Liver (tissue), 9 donors: ENCODE results near the gene ZNF681. TPM values are rescaled to one million over a fixed set of nuclear protein-coding genes. Genes with fewer than 3 reads are reported as not detected.

ENCODE experiments used
- DNase-seq: peaks from one replicate; pipeline ENCODE4 v3.0.0-alpha.2; 2017; ENCODE audit warnings: low spot score
- H3K27ac ChIP-seq, 2 donors: one replicate each; pipeline ENCODE4 v1.7.0; 2013; ENCODE audit warnings: inconsistent platforms in 2 of 2, low read length in 2 of 2, control low read depth in 1 of 2, low read depth in 1 of 2, mild to moderate bottlenecking in 1 of 2
- H3K27me3 ChIP-seq, 4 donors: one replicate each; pipeline versions ENCODE4 v1.6.1 to v1.7.0; 2013; ENCODE audit warnings: low read length in 3 of 4, inconsistent platforms in 1 of 4, mild to moderate bottlenecking in 1 of 4, moderate library complexity in 1 of 4; ENCODE audit not compliant: control insufficient read depth in 4 of 4, insufficient read depth in 4 of 4
- H3K36me3 ChIP-seq, 4 donors: one replicate each; pipeline versions ENCODE4 v1.6.1 to v1.7.0; 2013; ENCODE audit warnings: low read length in 3 of 4, mild to moderate bottlenecking in 3 of 4, low read depth in 1 of 4, moderate library complexity in 1 of 4; ENCODE audit not compliant: control insufficient read depth in 4 of 4, insufficient read depth in 3 of 4
- H3K4me1 ChIP-seq, 4 donors: one replicate each; pipeline versions ENCODE4 v1.6.1 to v1.7.0; 2013; ENCODE audit warnings: low read length in 3 of 4, mild to moderate bottlenecking in 3 of 4, moderate library complexity in 1 of 4; ENCODE audit not compliant: control insufficient read depth in 4 of 4, insufficient read depth in 4 of 4
- H3K4me3 ChIP-seq, 3 donors: one replicate each; pipeline versions ENCODE4 v1.6.1 to v1.7.0; 2013; ENCODE audit warnings: low read length in 3 of 3, control low read depth in 1 of 3, low read depth in 1 of 3, mild to moderate bottlenecking in 1 of 3
- H3K9ac ChIP-seq, 2 donors: one replicate each; pipeline ENCODE4 v1.7.0; 2013; ENCODE audit warnings: low read length in 2 of 2, mild to moderate bottlenecking in 2 of 2, moderate library complexity in 2 of 2, control low read depth in 1 of 2, low read depth in 1 of 2
- H3K9me3 ChIP-seq, 4 donors: one replicate each; pipeline versions ENCODE4 v1.6.1 to v1.7.0; 2013; ENCODE audit warnings: low read length in 3 of 4; ENCODE audit not compliant: control insufficient read depth in 4 of 4
- EGR1 ChIP-seq, 2 donors: IDR thresholded peaks; 2 replicates each; pipeline ENCODE4 v1.6.1; 2016 to 2018; ENCODE audit warnings: antibody characterized with exemption in 2 of 2, low read depth in 2 of 2
- FOXA1 ChIP-seq: IDR thresholded peaks from 2 replicates; pipeline ENCODE4 v1.6.1; 2016; ENCODE audit warnings: antibody characterized with exemption
- GABPA ChIP-seq, 2 donors: IDR thresholded peaks in 1 of 2; conservative IDR thresholded peaks in 1 of 2; 2 replicates each; pipeline ENCODE4 v1.6.1; 2016; ENCODE audit warnings: antibody characterized with exemption in 2 of 2, mild to moderate bottlenecking in 1 of 2, moderate library complexity in 1 of 2
- NR2F2 ChIP-seq: IDR thresholded peaks from 2 replicates; pipeline ENCODE4 v1.6.1; 2016; ENCODE audit warnings: antibody characterized with exemption
- RAD21 ChIP-seq, 2 donors: IDR thresholded peaks; 2 replicates each; pipeline ENCODE4 v1.6.1; 2016; ENCODE audit warnings: antibody characterized with exemption in 2 of 2, mild to moderate bottlenecking in 2 of 2
- RXRA ChIP-seq, 2 donors: IDR thresholded peaks; 2 replicates each; pipeline ENCODE4 v1.6.1; 2017 to 2018; ENCODE audit warnings: antibody characterized with exemption in 2 of 2, mild to moderate bottlenecking in 1 of 2
- SP1 ChIP-seq: IDR thresholded peaks from 2 replicates; pipeline ENCODE4 v1.6.1; 2018; ENCODE audit warnings: antibody characterized with exemption, mild to moderate bottlenecking
- TAF1 ChIP-seq: conservative IDR thresholded peaks from 2 replicates; pipeline ENCODE4 v1.6.1; 2016; ENCODE audit warnings: antibody characterized with exemption, mild to moderate bottlenecking
- YY1 ChIP-seq: IDR thresholded peaks from 2 replicates; pipeline ENCODE4 v1.6.1; 2016; ENCODE audit warnings: antibody characterized with exemption, mild to moderate bottlenecking
- WGBS: extraction: QIAGEN DNeasy Blood & Tissue Kit; methylation state at CpG from one replicate; pipeline ENCODE4 v1.1.7; 2013; 5-methylcytosine and 5-hydroxymethylcytosine counted together
- polyA plus RNA-seq, 2 donors: library from polyadenylated mRNA; stranded (reverse) in 1 of 2; unstranded in 1 of 2; fragments of 200-250 nt in 1 of 2; fragments of >200 nt in 1 of 2; fragmentation: Nextera tagmentation in 1 of 2; extraction: Ambion mirVana in 1 of 2; gene quantifications; one replicate each; pipeline versions ENCODE4 v1.2.1 to v1.2.3, GENCODE V29; 2013 to 2015
- total RNA-seq, 2 donors: library from RNA; depleted of rRNA; stranded (reverse); fragments of >200 nt; gene quantifications; one replicate each; pipeline ENCODE4 v1.2.3, GENCODE V29; 2014
- TF ChIP-seq, protein P1 (sequence below): IDR thresholded peaks from 2 replicates; pipeline ENCODE4 v1.6.1; 2016; ENCODE audit warnings: antibody characterized with exemption, mild to moderate bottlenecking
- TF ChIP-seq, protein P2 (sequence below): IDR thresholded peaks from 2 replicates; pipeline ENCODE4 v1.6.1; 2016; ENCODE audit warnings: antibody characterized with exemption
- TF ChIP-seq, protein P3 (sequence below): IDR thresholded peaks from 2 replicates; pipeline ENCODE4 v1.6.1; 2016; ENCODE audit warnings: antibody characterized with exemption
- TF ChIP-seq, protein P4 (sequence below): IDR thresholded peaks from 2 replicates; pipeline ENCODE4 v1.6.1; 2016; ENCODE audit warnings: antibody characterized with exemption
- donor health status: healthy.
- donor health status: healthy.
- donor health status: healthy.
- donor health status: healthy.
- donor health status: healthy.

Gene ZNF681
- total and polyA plus RNA-seq, 4 donors, result 0.06 to 2.8 (median 0.27) TPM

DNA sequence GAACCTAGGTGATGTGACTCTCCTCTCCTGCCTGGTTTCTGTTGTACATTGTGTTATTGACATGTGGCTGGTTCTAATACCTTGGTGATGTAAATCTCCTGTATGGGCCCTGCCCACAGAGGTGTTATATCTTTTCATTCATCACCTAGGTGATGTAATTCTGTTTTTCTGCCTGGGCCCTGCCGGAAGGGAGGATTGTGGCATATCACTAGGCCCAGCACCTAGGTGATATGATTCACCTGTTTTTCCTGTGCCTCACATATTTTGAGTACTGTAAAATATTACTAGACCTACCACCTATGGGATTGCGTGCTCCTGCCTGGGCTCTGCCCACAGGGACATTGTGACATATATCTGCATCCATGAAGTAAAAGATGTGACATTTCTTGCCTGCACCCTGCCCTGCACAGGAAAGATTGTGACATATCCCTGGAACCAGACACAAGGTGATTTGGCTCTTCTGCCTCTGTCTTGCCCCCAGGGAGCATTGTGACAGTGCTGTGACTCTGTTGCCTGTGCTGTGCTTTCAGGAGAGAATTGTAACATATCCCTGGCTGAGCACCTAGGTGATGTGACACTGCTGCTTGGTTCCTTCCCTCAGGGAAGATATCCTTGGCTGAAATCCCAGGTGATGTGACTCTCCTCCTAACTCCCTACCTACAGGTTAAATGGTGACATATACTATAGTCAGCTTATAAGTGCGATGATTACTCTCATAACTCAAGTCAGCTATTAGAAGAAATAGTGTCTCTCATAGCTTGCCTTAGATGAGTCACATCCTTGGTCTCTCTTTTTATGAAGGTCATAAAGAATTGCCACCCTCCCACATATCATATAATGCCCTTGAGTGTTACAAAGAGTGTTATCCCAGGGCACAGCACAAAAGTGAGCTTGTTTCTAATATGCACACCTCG is 13.3 kb upstream of the ZNF681 start (continued):
- TF ChIP-seq, protein P1, sequence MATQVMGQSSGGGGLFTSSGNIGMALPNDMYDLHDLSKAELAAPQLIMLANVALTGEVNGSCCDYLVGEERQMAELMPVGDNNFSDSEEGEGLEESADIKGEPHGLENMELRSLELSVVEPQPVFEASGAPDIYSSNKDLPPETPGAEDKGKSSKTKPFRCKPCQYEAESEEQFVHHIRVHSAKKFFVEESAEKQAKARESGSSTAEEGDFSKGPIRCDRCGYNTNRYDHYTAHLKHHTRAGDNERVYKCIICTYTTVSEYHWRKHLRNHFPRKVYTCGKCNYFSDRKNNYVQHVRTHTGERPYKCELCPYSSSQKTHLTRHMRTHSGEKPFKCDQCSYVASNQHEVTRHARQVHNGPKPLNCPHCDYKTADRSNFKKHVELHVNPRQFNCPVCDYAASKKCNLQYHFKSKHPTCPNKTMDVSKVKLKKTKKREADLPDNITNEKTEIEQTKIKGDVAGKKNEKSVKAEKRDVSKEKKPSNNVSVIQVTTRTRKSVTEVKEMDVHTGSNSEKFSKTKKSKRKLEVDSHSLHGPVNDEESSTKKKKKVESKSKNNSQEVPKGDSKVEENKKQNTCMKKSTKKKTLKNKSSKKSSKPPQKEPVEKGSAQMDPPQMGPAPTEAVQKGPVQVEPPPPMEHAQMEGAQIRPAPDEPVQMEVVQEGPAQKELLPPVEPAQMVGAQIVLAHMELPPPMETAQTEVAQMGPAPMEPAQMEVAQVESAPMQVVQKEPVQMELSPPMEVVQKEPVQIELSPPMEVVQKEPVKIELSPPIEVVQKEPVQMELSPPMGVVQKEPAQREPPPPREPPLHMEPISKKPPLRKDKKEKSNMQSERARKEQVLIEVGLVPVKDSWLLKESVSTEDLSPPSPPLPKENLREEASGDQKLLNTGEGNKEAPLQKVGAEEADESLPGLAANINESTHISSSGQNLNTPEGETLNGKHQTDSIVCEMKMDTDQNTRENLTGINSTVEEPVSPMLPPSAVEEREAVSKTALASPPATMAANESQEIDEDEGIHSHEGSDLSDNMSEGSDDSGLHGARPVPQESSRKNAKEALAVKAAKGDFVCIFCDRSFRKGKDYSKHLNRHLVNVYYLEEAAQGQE, result no peak
- TF ChIP-seq YY1, result no peak
- no peak for TF ChIP-seq RXRA (IDR thresholded peaks at IDR 0.05)
- no peak for TF ChIP-seq GABPA (IDR thresholded peaks at IDR 0.05 in 1 of 2, conservative IDR thresholded peaks at IDR 0.05 in 1 of 2)
- TF ChIP-seq NR2F2, result no peak
- TF ChIP-seq, protein P2, sequence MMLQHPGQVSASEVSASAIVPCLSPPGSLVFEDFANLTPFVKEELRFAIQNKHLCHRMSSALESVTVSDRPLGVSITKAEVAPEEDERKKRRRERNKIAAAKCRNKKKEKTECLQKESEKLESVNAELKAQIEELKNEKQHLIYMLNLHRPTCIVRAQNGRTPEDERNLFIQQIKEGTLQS, result no peak
- no peak for TF ChIP-seq SP1
- TF ChIP-seq, protein P3, sequence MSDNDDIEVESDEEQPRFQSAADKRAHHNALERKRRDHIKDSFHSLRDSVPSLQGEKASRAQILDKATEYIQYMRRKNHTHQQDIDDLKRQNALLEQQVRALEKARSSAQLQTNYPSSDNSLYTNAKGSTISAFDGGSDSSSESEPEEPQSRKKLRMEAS, result no peak
- TF ChIP-seq TAF1, result no peak

DNA sequence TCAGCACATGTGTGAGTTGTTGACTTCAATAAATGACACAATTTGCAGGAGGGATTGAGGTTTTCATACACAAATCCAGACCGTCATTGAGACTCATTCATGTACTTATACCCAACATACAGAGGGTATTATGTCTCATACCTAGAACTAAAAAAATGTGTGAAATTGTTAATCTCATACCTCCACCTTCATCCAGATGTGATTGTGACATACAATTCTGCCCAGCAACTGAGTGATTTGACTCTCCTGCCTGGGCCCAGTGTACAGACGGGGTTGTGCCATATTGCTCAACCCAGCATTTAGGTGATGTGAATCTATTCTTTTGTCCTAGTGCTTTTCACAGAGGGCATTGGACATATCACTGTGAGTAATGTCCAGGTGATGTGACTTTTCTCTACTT is 12.6 kb upstream of the ZNF681 start:
- no peaks in the 10 kb centered on the region for H3K4me1 ChIP-seq
- no peak overlapping the region for H3K4me3 ChIP-seq
- no peak overlapping the region for H3K9ac ChIP-seq
- no peak for DNase-seq
- WGBS, result 92% methylated on average over 2 of the region's 2 CpGs
- no peaks in the 10 kb centered on the region for H3K36me3 ChIP-seq
- H3K27ac ChIP-seq, result no peak overlapping the region
- no peaks in the 10 kb centered on the region for H3K27me3 ChIP-seq
- peaks cover 0 to 5% (median under 1%) of the 10 kb centered on the region in 4 donors for H3K9me3 ChIP-seq
- no peak for TF ChIP-seq RAD21 (IDR thresholded peaks at IDR 0.05)
- TF ChIP-seq, protein P4, sequence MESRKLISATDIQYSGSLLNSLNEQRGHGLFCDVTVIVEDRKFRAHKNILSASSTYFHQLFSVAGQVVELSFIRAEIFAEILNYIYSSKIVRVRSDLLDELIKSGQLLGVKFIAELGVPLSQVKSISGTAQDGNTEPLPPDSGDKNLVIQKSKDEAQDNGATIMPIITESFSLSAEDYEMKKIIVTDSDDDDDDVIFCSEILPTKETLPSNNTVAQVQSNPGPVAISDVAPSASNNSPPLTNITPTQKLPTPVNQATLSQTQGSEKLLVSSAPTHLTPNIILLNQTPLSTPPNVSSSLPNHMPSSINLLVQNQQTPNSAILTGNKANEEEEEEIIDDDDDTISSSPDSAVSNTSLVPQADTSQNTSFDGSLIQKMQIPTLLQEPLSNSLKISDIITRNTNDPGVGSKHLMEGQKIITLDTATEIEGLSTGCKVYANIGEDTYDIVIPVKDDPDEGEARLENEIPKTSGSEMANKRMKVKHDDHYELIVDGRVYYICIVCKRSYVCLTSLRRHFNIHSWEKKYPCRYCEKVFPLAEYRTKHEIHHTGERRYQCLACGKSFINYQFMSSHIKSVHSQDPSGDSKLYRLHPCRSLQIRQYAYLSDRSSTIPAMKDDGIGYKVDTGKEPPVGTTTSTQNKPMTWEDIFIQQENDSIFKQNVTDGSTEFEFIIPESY, result no peak
- no peak for TF ChIP-seq SP1
- no peak for TF ChIP-seq YY1
- no peak for TF ChIP-seq NR2F2
- TF ChIP-seq EGR1 (IDR thresholded peaks at IDR 0.05; ENCODE audit: low read depth in 2 of 2), result no peak
- TF ChIP-seq FOXA1, result no peak
